Right lobe of liver (tissue), 6 donors: Measurements from ENCODE around the gene SHISA8. TPM values are rescaled to one million over a fixed set of nuclear protein-coding genes. Genes with fewer than 3 reads are reported as not detected.

Experiments
- ATAC-seq, 4 donors: fragments of 200-7000 bp; cut with Tn5 transposase; one replicate each; pipeline ENCODE4 v1.9.1; 2020; ENCODE audit warnings: mild to moderate bottlenecking in 4 of 4, moderate library complexity in 4 of 4
- DNase-seq, 3 donors: peaks; one replicate each; pipeline ENCODE4 v3.0.0-alpha.2; 2020
- H3K27ac ChIP-seq, 3 donors: fragments of 200-600 bp; one replicate each; pipeline ENCODE4 v1.8.0; 2022
- H3K27me3 ChIP-seq, 2 donors: fragments of 200-600 bp; one replicate each; pipeline ENCODE4 v1.8.0; 2022
- H3K36me3 ChIP-seq, 4 donors: fragments of 200-600 bp; sonication (generic) in 1 of 4; one replicate each; pipeline versions ENCODE4 v1.5.1 to v1.8.0; 2017 to 2022; ENCODE audit warnings: control low read depth in 1 of 4
- H3K4me1 ChIP-seq, 4 donors: fragments of 200-600 bp; sonication (generic) in 1 of 4; one replicate each; pipeline versions ENCODE4 v1.5.1 to v1.8.0; 2017 to 2022; ENCODE audit warnings: control low read depth in 1 of 4
- H3K4me3 ChIP-seq, 3 donors: fragments of 200-600 bp; one replicate each; pipeline ENCODE4 v1.8.0; 2022
- H3K9me3 ChIP-seq, 4 donors: fragments of 200-600 bp; sonication (generic) in 1 of 4; one replicate each; pipeline versions ENCODE4 v1.5.1 to v1.8.0; 2017 to 2022; ENCODE audit warnings: control low read depth in 1 of 4
- CTCF ChIP-seq, 4 donors: fragments of 200-600 bp in 3 of 4; fragments of 450-650 bp in 1 of 4; IDR thresholded peaks; one replicate each; pipeline versions ENCODE4 v1.5.1 to v1.8.0; 2016 to 2022; ENCODE audit warnings: antibody characterized with exemption in 4 of 4, mild to moderate bottlenecking in 2 of 4
- POLR2A ChIP-seq: fragments of 450-650 bp; IDR thresholded peaks from one replicate; pipeline ENCODE4 v1.6.1; 2017; ENCODE audit warnings: antibody characterized with exemption, mild to moderate bottlenecking
- WGBS: methylation state at CpG from one replicate; pipeline ENCODE4 v1.1.6; 2018; ENCODE audit warnings: low coverage, low lambda C conversion rate; ENCODE audit not compliant: insufficient coverage; ENCODE audit errors: missing lambda C conversion rate; 5-methylcytosine and 5-hydroxymethylcytosine counted together
- intact Hi-C, 2 donors: fragments of 100-400 bp; cut with DNase I; formaldehyde crosslinking; loops; one replicate each; pipeline versions ENCODE4 v1.11.2 to v1.14.1; 2022
- total RNA-seq, 6 experiments: library from RNA; depleted of rRNA in 2 of 6; stranded (reverse); fragments of >200 nt in 2 of 6; fragmentation: NEBNext Ultra II Directional in 3 of 6; extraction: Animal tissue kit (Norgen Biotek cat#: 25700) in 3 of 6; gene quantifications; one replicate each; pipeline versions ENCODE4 v1.1.0 to v1.2.4, GENCODE V29; 2016 to 2023
- donor health status: DM: no; HTN: yes; CAD: no.
- donor health status: DM: no; HTN: no; CAD: no.
- donor health status: DM: no; HTN: no; CAD: no.
- donor health status: DM: no; HTN: yes; CAD: no.
- donor health status: DM: no; HTN: yes; CAD: no.

Gene SHISA8
- total RNA-seq, 6 experiments from 2014 or later: not detected

GRCh38 chr22:41920271-41920976, 5.5 kb upstream of the SHISA8 start:
- intact Hi-C loops: no loop called here
- H3K27me3 ChIP-seq: peaks cover 2 to 4% of the 10 kb centered on the region in 2 donors
- no peaks in the 10 kb centered on the region for H3K9me3 ChIP-seq
- no peak overlapping the region for H3K27ac ChIP-seq
- TF ChIP-seq POLR2A: no peak
- TF ChIP-seq CTCF (IDR thresholded peaks at IDR 0.05): no peak
- 68% methylated on average over 5 of the region's 21 CpGs for WGBS
- no peaks in the 10 kb centered on the region for H3K36me3 ChIP-seq
- H3K4me1 ChIP-seq: peaks cover 0 to 7% (median 0%) of the 10 kb centered on the region in 4 donors
- no peak for DNase-seq
- no peak overlapping the region for H3K4me3 ChIP-seq
- ATAC-seq: peak in 2 of 4 donors; percentile 4 to 18

GRCh38 chr22:41919357-41920224, 4.7 kb upstream of the SHISA8 start:
- H3K4me1 ChIP-seq: peaks cover 0 to 9% (median 0%) of the 10 kb centered on the region in 4 donors
- peak overlapping the region; percentile 9 to 47 (median 18) for H3K4me3 ChIP-seq
- 3% methylated on average over 14 of the region's 62 CpGs for WGBS
- ATAC-seq (peak; percentile 50 to 62 (median 56)), DNase-seq (peak in 1 of 3 donors; percentile 50)
- TF ChIP-seq POLR2A: no peak
- no peak for TF ChIP-seq CTCF (IDR thresholded peaks at IDR 0.05)
- H3K27me3 ChIP-seq: peaks cover 7 to 11% of the 10 kb centered on the region in 2 donors
- no peaks in the 10 kb centered on the region for H3K36me3 ChIP-seq
- H3K27ac ChIP-seq: no peak overlapping the region
- H3K9me3 ChIP-seq: no peaks in the 10 kb centered on the region
- intact Hi-C loops: no loop called here

- peaks cover 0 to 9% (median 0%) of the 10 kb centered on the region in 4 donors for H3K4me1 ChIP-seq
- H3K27ac ChIP-seq: no peak overlapping the region
- DNase-seq (peak in 2 of 3 donors; percentile 62 to 69), ATAC-seq (peak; percentile 13 to 43 (median 22))
- H3K27me3 ChIP-seq: peaks cover 7 to 21% of the 10 kb centered on the region in 2 donors
- H3K4me3 ChIP-seq: no peak overlapping the region
- intact Hi-C loops: no loop called here
- no peaks in the 10 kb centered on the region for H3K9me3 ChIP-seq
- no peaks in the 10 kb centered on the region for H3K36me3 ChIP-seq
- TF ChIP-seq POLR2A (no peak), CTCF (IDR thresholded peaks at IDR 0.05) (no peak)
- 75% methylated on average over 12 of the region's 23 CpGs for WGBS
Measured at GRCh38 chr22:41917903-41918791, 3.3 kb upstream of the SHISA8 start.

GRCh38 chr22:41917375-41917902, 2.6 kb upstream of the SHISA8 start:
- WGBS: no CpG with 5 or more reads among the region's 11 CpGs
- H3K4me3 ChIP-seq: no peak overlapping the region
- intact Hi-C loops: no loop called here
- TF ChIP-seq CTCF (IDR thresholded peaks at IDR 0.05) (no peak), POLR2A (no peak)
- H3K4me1 ChIP-seq: peaks cover 0 to 9% (median 0%) of the 10 kb centered on the region in 4 donors
- H3K27ac ChIP-seq: no peak overlapping the region
- H3K36me3 ChIP-seq: no peaks in the 10 kb centered on the region
- no peak for DNase-seq
- no peak for ATAC-seq
- H3K9me3 ChIP-seq: no peaks in the 10 kb centered on the region
- H3K27me3 ChIP-seq: peaks cover 7 to 28% of the 10 kb centered on the region in 2 donors
